ENCODE measurements around the gene UAP1.

GRCh38 chr1:162587347-162587746, 25.8 kb downstream of the UAP1 start:
- TF ChIP-seq CTCF (IDR thresholded peaks at IDR 0.05; ENCODE audit: low read length) = no peak
- no peak for TF ChIP-seq EZH2 (optimal IDR thresholded peaks at IDR 0.05; ENCODE audit: low read depth, low read length)
